ENCODE results near the gene DENND1A. TPM values are rescaled to one million over a fixed set of nuclear protein-coding genes. Genes with fewer than 3 reads are reported as not detected.

The DENND1A gene
- total and polyA plus RNA-seq, 2 experiments from 2014 or later: 13.1 to 28.7 TPM

- TF ChIP-seq ZNF462 (CRISPR knock-in tag; IDR thresholded peaks at IDR 0.05): no peak
- no peak for TF ChIP-seq REST (IDR thresholded peaks at IDR 0.05; ENCODE audit: unreplicated experiment)
- no peak for TF ChIP-seq CTCF (conservative IDR thresholded peaks at IDR 0.05; ENCODE audit: low read depth in 2 of 2)
- no peak for TF ChIP-seq ETS1 (IDR thresholded peaks at IDR 0.05)
- no peak for TF ChIP-seq ZNF331 (CRISPR knock-in tag; IDR thresholded peaks at IDR 0.05; ENCODE audit: low read depth)
Observed at GRCh38 chr9:123392802-123393201, 537.1 kb downstream of the DENND1A start (continued).
